GM18511 (cell line): Measurements from ENCODE around the gene PPP2CA.
A peak's percentile ranks its signal among the peaks of the same experiment; 100 is the strongest.
"Not testable (repeated sequence)": the region's sequence is repeated elsewhere in the genome, so short reads cannot be mapped to it uniquely, and the experiment has no call there.

Experiments
- ATAC-seq: cut with Tn5 transposase; IDR thresholded peaks from one replicate; pipeline ENCODE4 v1.9.1; 2021; ENCODE audit warnings: mild to moderate bottlenecking, moderate library complexity; ENCODE audit not compliant: unreplicated experiment

The PPP2CA gene

GRCh38 chr5:134203630-134204029 lies 22.2 kb downstream of the PPP2CA start:
- no peak for ATAC-seq

DNA sequence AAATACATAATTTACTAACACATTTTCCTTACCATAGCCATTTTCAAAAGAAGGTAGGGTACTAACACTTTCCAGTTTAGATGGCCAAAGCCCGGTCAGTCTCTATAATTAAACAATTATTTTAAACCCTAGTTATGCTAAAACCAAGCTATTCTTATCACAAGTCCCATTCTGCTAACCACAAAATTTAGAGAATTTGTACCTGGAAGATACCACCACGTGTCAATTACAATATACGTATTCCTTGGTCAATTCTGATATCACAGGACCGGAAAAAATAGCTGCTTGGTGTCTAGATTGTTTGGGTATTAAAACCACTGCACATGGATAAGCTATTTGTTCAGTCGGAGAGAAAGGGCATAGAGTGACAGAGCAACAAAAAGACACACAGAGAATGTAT lies 30.2 kb downstream of the PPP2CA start:
- no peak for ATAC-seq

DNA sequence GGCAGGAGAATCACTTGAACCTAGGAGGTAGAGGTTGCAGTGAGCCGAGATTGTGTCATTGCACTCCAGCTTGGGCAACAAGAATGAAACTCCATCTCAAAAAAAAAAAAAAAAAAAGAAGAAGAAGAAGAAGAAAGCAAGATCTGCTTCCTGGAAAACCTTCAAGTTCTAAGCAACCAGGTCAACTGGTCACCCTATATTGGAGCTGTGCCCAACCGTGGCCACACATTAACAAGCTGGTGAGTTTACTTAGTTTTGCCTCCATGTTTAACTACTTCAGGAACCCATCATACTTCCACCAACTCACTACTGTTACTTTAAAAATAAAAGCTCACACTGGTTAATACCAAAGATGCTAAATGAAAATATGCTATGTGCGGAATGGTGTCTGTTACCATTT lies 36.8 kb downstream of the PPP2CA start:
- no peak for ATAC-seq

DNA sequence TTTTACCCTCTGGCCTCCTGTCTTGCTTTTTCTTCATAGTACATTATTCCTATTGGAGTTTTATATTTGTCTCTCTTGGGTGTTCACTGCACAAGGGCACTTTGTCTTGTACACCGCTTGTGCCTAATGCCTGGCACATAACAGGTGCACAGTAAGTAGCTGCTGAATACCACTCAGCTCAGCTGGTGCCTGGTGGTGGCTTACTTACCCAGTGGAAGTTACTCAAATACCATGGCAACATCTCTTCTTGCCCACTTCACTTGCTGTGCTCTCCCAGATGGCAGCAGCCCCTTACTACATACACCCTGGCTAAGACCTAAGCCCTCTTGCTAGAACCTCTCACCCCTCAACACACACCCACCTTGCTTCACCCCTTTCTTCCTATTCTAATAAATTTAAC lies 37.8 kb downstream of the PPP2CA start:
- no peak for ATAC-seq

- peak; percentile 81 for ATAC-seq
Measured at GRCh38 chr5:134184155-134185135, 41.4 kb downstream of the PPP2CA start.

GRCh38 chr5:134183481-134183880 lies 42.4 kb downstream of the PPP2CA start:
- no peak for ATAC-seq

- no peak for ATAC-seq
Measured at GRCh38 chr5:134178096-134178419, 47.8 kb downstream of the PPP2CA start.

- ATAC-seq, result peak; percentile 4
Measured at GRCh38 chr5:134177369-134178095, 48.3 kb downstream of the PPP2CA start.

GRCh38 chr5:134176511-134177368 lies 49.1 kb downstream of the PPP2CA start, which contains the start of gene SKP1:
SKP1 (minus strand) TSS chr5:134176950; CDS start chr5:134174022, 2,928 bp downstream.
- ATAC-seq, result peak; percentile 79

- peak; percentile 31 for ATAC-seq
Measured at GRCh38 chr5:134175921-134176510, 49.9 kb downstream of the PPP2CA start.

DNA sequence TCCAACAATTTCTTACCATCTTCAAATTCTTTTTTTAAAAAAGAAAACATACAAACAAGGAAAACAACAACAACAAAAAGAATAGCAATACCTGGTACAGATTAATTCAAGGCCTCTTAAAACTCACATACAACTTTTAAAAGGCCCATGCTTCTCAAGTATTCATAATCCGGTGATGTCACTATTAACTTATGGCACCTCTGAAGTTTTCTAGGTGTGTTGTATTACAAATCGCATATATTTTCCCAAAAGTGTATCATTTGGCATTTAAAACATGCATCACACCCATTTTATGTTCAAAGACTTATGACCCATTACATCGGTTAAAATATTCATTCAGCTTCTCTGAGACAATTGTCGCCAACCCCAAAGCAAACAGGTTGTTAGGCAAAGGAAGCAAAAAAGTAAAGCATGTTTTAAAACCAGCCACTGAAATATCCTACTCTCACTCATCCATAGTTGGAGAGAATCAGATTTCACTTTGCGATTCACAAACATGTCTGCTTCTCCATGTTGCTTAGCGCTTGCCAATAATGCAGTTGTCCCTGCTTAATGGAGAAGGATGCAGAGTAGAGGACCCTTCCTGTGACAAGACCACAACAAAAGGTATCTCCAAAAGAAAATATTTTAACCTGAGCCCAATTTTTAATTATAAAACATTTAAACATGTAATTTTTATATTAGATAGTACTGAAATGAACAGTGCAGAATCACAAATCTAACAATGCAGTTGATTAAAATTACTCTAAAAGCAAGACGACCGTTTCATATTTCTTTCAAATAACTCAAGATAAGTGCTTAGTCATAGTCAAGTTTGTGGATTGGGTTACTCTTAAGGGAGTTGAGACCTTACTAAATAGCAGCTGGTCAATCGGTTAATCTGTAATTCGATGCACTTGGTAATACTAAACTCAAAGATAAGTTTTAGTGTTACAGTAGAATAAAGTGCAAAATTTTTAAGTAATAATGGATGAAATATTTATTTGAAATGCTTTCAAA lies 50.7 kb downstream of the PPP2CA start:
- ATAC-seq, result no peak

- no peak for ATAC-seq
Measured at GRCh38 chr5:134171972-134172371, 53.9 kb downstream of the PPP2CA start.

DNA sequence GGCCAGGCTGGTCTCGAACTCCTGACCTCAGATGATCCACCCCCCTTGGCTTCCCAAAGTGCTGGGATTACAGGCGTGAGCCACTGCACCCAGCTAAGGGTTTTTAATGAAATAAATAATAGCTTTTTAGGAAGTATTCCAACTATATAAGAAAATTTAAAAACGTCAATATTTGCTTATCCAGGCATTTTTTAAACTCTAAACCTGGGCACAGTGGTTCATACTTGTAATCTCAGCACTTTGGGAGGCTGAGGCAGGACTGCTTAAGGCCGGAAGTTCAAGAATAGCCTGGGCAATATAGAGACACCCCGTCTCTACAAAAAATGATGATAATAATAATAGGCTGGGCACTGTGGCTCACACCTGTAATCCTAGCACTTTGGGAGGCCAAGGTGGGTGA lies 63.3 kb downstream of the PPP2CA start:
- no peak for ATAC-seq

DNA sequence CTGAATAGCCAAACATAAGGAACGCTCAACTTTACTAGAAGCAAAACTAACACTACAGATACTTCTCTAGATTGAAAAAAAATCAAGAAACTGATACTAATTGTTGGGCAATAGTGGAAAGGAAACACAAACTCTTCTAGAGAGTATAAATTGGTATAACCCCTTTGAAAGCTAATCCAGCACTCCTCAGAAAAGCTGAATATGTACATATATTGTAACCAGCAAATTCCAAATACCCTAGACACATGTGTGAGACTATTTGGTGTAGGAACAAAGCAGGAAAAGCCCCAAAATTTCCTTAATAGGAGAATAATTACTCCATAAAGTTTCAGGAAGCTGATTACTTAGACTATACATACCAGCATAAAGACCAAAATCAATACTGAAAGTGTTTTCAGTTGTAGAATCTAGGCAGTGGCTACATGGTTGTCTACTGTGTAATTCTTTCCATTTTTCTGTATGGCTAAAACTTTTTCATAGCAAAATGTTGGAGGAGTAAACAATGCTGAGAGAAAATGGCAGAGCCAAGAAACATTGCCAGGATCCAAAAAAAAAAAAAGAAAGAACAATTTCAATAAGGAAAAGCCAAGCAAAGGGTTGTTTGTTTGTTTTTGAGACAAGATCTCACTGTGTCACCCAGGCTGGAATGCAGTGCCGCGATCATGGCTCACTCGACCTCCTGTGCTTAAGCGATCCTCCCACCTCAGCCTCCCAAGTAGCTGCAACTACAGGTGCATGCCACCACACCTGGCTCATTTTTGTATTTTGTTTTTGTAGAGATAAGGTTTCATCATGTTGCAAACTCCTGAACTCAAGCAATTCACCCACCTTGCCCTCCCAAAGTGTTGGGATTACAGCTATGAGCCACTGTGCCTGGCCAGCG lies 64.1 kb downstream of the PPP2CA start:
- no peak for ATAC-seq

DNA sequence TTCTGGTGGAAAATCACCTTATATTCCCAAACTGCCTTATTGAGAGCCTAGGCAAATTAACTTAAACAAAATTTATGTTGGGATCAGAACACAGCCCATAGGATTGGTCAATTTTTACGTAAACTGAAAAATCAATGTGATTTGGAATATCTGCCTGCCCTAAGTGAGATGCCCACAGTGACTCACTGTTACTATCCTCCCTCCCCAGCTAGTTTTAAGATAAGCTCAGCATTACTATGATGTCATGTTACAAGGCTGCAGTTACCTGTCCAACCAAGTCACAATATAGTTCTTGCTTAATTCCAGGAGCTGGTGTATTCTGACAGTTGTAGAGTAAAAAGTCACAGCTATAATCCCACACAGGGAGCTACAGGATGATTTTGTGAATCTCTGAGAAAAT lies 72.2 kb downstream of the PPP2CA start:
- ATAC-seq, result no peak

DNA sequence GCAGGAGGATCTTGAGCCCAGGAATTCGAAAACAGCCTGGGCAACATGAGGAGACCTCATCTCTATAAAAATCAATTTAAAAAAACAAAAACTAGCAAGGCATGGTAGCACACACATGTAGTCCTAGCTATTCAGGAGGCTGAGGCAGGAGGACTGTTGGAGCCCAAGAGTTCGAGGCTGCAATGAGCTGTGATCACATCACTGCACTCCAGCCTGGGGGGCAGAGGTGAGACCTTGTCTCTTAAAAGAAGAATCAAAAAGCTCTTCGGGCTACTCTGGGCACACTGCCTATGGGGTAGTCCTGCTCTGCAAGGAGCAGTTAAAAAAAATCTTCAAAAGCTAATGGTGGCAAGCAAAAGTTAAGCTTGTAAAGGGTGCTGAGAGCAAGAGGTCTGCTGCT lies 72.6 kb downstream of the PPP2CA start:
- no peak for ATAC-seq

DNA sequence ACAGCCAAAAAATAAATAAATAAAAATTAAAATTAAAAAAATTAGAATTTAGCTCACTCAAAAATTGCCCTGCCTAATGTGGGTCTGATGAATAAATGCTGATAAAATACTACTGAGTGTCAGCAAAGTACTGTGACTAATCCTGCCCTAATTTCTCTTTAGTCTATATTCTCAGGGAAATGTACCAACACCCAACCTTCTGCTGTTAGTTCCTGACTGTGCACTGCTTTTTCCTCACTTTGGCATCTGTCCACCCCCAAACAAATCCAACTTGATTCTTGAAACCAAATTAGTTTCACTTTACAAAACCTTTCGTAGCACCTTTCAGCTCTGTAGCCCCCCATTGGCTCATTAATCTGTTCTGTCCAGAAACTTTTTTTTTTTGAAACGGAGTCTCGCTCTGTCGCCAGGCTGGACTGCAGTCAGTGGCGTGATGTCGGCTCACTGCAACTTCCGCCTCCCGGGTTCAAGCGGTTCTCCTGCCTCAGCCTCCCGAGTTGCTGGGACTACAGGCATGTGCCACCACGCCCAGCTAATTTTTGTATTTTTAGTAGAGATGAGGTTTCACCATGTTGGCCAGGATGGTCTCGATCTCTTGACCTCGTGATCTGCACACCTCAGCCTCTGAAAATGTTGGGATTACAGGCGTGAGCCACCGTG lies 73.6 kb downstream of the PPP2CA start:
- not testable (repeated sequence) for ATAC-seq

DNA sequence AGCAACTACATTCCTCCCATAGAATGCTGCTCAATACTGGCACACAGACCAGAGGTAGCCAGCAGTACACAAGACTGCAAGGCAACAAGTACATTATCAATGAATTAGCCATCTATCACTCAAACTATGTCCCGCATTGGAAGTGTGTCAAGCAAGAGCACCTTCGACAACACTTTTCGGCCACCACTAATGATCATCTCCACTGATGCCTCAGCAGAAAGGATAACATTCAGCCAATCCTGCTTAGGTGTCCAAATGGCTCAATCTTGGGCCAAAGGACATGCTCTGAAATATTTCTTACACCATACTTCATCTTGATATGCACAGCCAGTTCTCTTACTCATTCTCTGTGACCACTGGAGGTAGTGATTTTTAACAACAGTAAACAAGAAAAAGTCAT lies 74.2 kb downstream of the PPP2CA start:
- ATAC-seq, result no peak
